Measurements from ENCODE around the gene DAB2IP. TPM values are rescaled to one million over a fixed set of nuclear protein-coding genes. Genes with fewer than 3 reads are reported as not detected.

The DAB2IP gene
- total and polyA plus RNA-seq, 2 experiments from 2014 or later: 8.9 to 42.8 TPM

DNA sequence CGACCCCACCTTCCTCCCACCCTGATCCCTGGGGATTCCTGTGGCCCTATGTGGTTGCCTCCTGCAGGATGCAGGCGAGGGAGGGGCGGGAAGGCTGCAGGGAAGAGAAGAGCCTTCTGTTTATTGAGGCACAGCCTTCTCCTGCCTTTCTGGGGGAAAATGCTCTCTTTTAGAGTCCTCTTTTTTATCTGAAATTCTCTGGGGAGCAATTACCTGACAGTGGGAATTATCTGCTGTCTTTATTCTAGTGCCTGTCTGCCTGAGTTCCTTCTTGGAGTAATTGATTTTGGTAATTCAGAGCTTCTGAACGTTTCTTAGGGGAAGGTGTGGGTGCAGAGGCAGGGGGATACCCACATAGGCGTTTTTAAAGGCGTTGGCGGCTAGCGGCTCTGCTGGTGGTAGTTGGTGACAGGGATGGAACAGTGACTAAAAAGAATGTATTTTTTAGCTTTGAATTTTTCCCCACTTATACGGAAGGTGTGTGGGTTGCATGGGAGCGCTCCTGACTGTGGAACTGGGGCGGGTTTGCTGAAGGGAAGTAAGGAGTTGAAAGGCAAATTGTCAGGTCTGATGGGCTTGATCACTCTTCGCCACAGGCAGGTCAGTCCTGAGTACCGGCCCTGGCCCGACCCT, 35.2 kb upstream of the DAB2IP start (continued):
- no peak for TF ChIP-seq EZH2phosphoT487 (IDR thresholded peaks at IDR 0.05; ENCODE audit: unreplicated experiment)
- TF ChIP-seq, protein P1, sequence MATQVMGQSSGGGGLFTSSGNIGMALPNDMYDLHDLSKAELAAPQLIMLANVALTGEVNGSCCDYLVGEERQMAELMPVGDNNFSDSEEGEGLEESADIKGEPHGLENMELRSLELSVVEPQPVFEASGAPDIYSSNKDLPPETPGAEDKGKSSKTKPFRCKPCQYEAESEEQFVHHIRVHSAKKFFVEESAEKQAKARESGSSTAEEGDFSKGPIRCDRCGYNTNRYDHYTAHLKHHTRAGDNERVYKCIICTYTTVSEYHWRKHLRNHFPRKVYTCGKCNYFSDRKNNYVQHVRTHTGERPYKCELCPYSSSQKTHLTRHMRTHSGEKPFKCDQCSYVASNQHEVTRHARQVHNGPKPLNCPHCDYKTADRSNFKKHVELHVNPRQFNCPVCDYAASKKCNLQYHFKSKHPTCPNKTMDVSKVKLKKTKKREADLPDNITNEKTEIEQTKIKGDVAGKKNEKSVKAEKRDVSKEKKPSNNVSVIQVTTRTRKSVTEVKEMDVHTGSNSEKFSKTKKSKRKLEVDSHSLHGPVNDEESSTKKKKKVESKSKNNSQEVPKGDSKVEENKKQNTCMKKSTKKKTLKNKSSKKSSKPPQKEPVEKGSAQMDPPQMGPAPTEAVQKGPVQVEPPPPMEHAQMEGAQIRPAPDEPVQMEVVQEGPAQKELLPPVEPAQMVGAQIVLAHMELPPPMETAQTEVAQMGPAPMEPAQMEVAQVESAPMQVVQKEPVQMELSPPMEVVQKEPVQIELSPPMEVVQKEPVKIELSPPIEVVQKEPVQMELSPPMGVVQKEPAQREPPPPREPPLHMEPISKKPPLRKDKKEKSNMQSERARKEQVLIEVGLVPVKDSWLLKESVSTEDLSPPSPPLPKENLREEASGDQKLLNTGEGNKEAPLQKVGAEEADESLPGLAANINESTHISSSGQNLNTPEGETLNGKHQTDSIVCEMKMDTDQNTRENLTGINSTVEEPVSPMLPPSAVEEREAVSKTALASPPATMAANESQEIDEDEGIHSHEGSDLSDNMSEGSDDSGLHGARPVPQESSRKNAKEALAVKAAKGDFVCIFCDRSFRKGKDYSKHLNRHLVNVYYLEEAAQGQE (IDR thresholded peaks at IDR 0.05; ENCODE audit: unreplicated experiment): no peak
- TF ChIP-seq NANOG (IDR thresholded peaks at IDR 0.05; ENCODE audit: borderline replicate concordance): no peak

DNA sequence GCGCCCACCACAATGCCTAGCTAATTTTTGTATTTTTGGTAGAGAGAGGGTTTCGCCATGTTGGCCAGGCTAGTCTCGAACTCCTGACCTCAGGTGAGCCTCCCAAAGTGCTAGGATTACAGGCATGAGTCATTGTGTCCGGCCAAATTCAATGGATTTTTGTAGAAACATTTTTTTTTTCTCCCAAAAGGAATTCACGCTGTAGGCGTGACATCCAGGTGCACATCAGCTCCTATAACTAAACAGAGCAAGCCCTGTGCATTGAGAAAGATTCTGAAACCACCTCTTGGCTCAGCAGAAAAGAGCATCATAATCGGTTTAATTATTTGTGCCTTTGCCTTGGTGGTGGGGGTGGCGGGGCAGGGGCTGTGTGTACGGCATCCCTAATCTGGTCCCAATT, 32.9 kb upstream of the DAB2IP start:
- Histone ChIP-seq H3K4me2 (no peak overlapping the region), H3F3A (replicated peaks; ENCODE audit: low read depth) (no peaks in the 10 kb centered on the region), H3K4me1 (ENCODE audit: insufficient read depth) (peaks cover under 1% of the 10 kb centered on the region; the same call in 1 of the 2 replicates), H2AFZ (no peak overlapping the region), H3K36me3 (ENCODE audit: insufficient read depth) (no peaks in the 10 kb centered on the region; the same call in 1 of the 2 replicates), H3K27me3 (ENCODE audit: insufficient read depth) (no peaks in the 10 kb centered on the region), H4K20me1 (replicated peaks; ENCODE audit: insufficient read depth) (peaks cover 18% of the 10 kb centered on the region; the same call in 1 of the 2 replicates), H3K79me2 (replicated peaks; ENCODE audit: insufficient read depth) (peaks cover 4% of the 10 kb centered on the region), H3K9me2 (ENCODE audit: insufficient read depth) (no peaks in the 10 kb centered on the region), H3K27ac (ENCODE audit: low read depth) (no peak overlapping the region), H3K4me3 (no peak overlapping the region)
- Mint-ChIP-seq H3K27ac (no peak overlapping the region), H3K4me3 (no peak overlapping the region), H3K36me3 (ENCODE audit: low read depth) (no peaks in the 10 kb centered on the region), H3K9me3 (no peaks in the 10 kb centered on the region), H3K27me3 (ENCODE audit: insufficient read depth, low read depth, poor library complexity) (peaks cover 4% of the 10 kb centered on the region), H3K4me1 (peaks cover 20% of the 10 kb centered on the region; the same call in 2 of the 3 replicates)
- ATAC-seq (no peak), DNase-seq (ENCODE audit: low spot score) (no peak)
- TF ChIP-seq STAT1 (IDR thresholded peaks at IDR 0.05; ENCODE audit: unreplicated experiment): no peak
- TF ChIP-seq, protein P2, sequence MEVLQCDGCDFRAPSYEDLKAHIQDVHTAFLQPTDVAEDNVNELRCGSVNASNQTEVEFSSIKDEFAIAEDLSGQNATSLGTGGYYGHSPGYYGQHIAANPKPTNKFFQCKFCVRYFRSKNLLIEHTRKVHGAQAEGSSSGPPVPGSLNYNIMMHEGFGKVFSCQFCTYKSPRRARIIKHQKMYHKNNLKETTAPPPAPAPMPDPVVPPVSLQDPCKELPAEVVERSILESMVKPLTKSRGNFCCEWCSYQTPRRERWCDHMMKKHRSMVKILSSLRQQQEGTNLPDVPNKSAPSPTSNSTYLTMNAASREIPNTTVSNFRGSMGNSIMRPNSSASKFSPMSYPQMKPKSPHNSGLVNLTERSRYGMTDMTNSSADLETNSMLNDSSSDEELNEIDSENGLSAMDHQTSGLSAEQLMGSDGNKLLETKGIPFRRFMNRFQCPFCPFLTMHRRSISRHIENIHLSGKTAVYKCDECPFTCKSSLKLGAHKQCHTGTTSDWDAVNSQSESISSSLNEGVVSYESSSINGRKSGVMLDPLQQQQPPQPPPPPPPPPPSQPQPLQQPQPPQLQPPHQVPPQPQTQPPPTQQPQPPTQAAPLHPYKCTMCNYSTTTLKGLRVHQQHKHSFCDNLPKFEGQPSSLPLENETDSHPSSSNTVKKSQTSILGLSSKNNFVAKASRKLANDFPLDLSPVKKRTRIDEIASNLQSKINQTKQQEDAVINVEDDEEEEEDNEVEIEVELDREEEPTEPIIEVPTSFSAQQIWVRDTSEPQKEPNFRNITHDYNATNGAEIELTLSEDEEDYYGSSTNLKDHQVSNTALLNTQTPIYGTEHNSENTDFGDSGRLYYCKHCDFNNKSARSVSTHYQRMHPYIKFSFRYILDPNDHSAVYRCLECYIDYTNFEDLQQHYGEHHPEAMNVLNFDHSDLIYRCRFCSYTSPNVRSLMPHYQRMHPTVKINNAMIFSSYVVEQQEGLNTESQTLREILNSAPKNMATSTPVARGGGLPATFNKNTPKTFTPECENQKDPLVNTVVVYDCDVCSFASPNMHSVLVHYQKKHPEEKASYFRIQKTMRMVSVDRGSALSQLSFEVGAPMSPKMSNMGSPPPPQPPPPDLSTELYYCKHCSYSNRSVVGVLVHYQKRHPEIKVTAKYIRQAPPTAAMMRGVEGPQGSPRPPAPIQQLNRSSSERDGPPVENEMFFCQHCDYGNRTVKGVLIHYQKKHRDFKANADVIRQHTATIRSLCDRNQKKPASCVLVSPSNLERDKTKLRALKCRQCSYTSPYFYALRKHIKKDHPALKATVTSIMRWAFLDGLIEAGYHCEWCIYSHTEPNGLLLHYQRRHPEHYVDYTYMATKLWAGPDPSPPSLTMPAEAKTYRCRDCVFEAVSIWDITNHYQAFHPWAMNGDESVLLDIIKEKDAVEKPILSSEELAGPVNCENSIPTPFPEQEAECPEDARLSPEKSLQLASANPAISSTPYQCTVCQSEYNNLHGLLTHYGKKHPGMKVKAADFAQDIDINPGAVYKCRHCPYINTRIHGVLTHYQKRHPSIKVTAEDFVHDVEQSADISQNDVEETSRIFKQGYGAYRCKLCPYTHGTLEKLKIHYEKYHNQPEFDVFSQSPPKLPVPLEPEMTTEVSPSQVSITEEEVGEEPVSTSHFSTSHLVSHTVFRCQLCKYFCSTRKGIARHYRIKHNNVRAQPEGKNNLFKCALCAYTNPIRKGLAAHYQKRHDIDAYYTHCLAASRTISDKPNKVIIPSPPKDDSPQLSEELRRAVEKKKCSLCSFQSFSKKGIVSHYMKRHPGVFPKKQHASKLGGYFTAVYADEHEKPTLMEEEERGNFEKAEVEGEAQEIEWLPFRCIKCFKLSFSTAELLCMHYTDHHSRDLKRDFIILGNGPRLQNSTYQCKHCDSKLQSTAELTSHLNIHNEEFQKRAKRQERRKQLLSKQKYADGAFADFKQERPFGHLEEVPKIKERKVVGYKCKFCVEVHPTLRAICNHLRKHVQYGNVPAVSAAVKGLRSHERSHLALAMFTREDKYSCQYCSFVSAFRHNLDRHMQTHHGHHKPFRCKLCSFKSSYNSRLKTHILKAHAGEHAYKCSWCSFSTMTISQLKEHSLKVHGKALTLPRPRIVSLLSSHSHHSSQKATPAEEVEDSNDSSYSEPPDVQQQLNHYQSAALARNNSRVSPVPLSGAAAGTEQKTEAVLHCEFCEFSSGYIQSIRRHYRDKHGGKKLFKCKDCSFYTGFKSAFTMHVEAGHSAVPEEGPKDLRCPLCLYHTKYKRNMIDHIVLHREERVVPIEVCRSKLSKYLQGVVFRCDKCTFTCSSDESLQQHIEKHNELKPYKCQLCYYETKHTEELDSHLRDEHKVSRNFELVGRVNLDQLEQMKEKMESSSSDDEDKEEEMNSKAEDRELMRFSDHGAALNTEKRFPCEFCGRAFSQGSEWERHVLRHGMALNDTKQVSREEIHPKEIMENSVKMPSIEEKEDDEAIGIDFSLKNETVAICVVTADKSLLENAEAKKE (CRISPR knock-in tag; IDR thresholded peaks at IDR 0.05): no peak
- no peak for TF ChIP-seq NANOG (IDR thresholded peaks at IDR 0.05; ENCODE audit: borderline replicate concordance)
- TF ChIP-seq POLR2AphosphoS5 (IDR thresholded peaks at IDR 0.05; ENCODE audit: low read depth): no peak
- TF ChIP-seq, protein P1 (IDR thresholded peaks at IDR 0.05; ENCODE audit: unreplicated experiment): no peak
- TF ChIP-seq EZH2 (IDR thresholded peaks at IDR 0.05; ENCODE audit: low read depth, unreplicated experiment): no peak
- TF ChIP-seq, protein P3, sequence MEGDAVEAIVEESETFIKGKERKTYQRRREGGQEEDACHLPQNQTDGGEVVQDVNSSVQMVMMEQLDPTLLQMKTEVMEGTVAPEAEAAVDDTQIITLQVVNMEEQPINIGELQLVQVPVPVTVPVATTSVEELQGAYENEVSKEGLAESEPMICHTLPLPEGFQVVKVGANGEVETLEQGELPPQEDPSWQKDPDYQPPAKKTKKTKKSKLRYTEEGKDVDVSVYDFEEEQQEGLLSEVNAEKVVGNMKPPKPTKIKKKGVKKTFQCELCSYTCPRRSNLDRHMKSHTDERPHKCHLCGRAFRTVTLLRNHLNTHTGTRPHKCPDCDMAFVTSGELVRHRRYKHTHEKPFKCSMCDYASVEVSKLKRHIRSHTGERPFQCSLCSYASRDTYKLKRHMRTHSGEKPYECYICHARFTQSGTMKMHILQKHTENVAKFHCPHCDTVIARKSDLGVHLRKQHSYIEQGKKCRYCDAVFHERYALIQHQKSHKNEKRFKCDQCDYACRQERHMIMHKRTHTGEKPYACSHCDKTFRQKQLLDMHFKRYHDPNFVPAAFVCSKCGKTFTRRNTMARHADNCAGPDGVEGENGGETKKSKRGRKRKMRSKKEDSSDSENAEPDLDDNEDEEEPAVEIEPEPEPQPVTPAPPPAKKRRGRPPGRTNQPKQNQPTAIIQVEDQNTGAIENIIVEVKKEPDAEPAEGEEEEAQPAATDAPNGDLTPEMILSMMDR (conservative IDR thresholded peaks at IDR 0.05; ENCODE audit: low read depth in 2 of 2): no peak

Data from GM23338 (cell line).